Fibroblast of lung (primary cell): ENCODE measurements around the gene TRIM15.

Source experiments
- CTCF ChIP-seq, 2 donors: IDR thresholded peaks in 1 of 2; conservative IDR thresholded peaks in 1 of 2; 1 replicate in 1 of 2; 2 replicates in 1 of 2; pipeline ENCODE4 v1.5.1; 2011 to 2012; ENCODE audit warnings: low read length in 2 of 2, control low read depth in 1 of 2, inconsistent platforms in 1 of 2, low read depth in 1 of 2, mild to moderate bottlenecking in 1 of 2
- EZH2 ChIP-seq: IDR thresholded peaks from 2 replicates; pipeline ENCODE4 v1.5.1; 2012; ENCODE audit warnings: low read length, control low read depth, mild to moderate bottlenecking; ENCODE audit errors: missing control alignments

GRCh38 chr6:30214657-30214982 is 51.3 kb downstream of the TRIM15 start:
- no peak for TF ChIP-seq CTCF (conservative IDR thresholded peaks at IDR 0.05 in 1 of 2, IDR thresholded peaks at IDR 0.05 in 1 of 2; ENCODE audit: low read depth in 1 of 2, low read length in 2 of 2)
- TF ChIP-seq EZH2, result no peak
